HL-60/S4 treated with retinoic acid at 250 ng/mL for 4 days and 3 days (cell line): ENCODE results near the gene LTO1.
"Not testable (repeated sequence)": the region's sequence is repeated elsewhere in the genome, so short reads cannot be mapped to it uniquely, and the experiment has no call there.

Source experiments
- in situ Hi-C: fragments of 300-500 bp; cut with MboI; formaldehyde crosslinking; loops from 2 replicates; pipeline ENCODE4 v1.7.0; 2022; ENCODE audit warnings: low sequenced_read_pairs

LTO1 gene

GRCh38 chr11:69702769-69703452 lies 27.8 kb upstream of the LTO1 start:
- in situ Hi-C loops: loop anchor here (25.0 kb wide), 1 partner anchor 484 kb away; no protein-coding TSS in a partner anchor

GRCh38 chr11:69702239-69702691 lies 27.1 kb upstream of the LTO1 start:
- in situ Hi-C loops: loop anchor here (25.0 kb wide), 1 partner anchor 485 kb away; no protein-coding TSS in a partner anchor

- in situ Hi-C loops: loop anchor here (25.0 kb wide), 1 partner anchor 487 kb away; no protein-coding TSS in a partner anchor
Measured at GRCh38 chr11:69700278-69701140, 25.4 kb upstream of the LTO1 start.

GRCh38 chr11:69699213-69699612 lies 24.1 kb upstream of the LTO1 start:
- in situ Hi-C loops: no loop called here

- in situ Hi-C loops: no loop called here
Measured at GRCh38 chr11:69698362-69698761, 23.2 kb upstream of the LTO1 start.

GRCh38 chr11:69697861-69698260 lies 22.7 kb upstream of the LTO1 start:
- in situ Hi-C loops: no loop called here

- in situ Hi-C loops: no loop called here
Measured at GRCh38 chr11:69697469-69697843, 22.3 kb upstream of the LTO1 start.

GRCh38 chr11:69696749-69697468 lies 21.8 kb upstream of the LTO1 start:
- in situ Hi-C loops: no loop called here

- in situ Hi-C loops: not testable (repeated sequence)
Measured at GRCh38 chr11:69695995-69696394, 20.8 kb upstream of the LTO1 start.

- in situ Hi-C loops: no loop called here
Measured at GRCh38 chr11:69695581-69695980, 20.4 kb upstream of the LTO1 start.

- in situ Hi-C loops: no loop called here
Measured at GRCh38 chr11:69694781-69695180, 19.6 kb upstream of the LTO1 start.

- in situ Hi-C loops: no loop called here
Measured at GRCh38 chr11:69692422-69692821, 17.3 kb upstream of the LTO1 start.

- in situ Hi-C loops: no loop called here
Measured at GRCh38 chr11:69691463-69691862, 16.3 kb upstream of the LTO1 start.

GRCh38 chr11:69689484-69690319 lies 14.5 kb upstream of the LTO1 start:
- in situ Hi-C loops: loop anchor here (10.0 kb wide), 1 partner anchor 205 kb away; no protein-coding TSS in a partner anchor

- in situ Hi-C loops: loop anchor here (10.0 kb wide), 1 partner anchor 207 kb away; no protein-coding TSS in a partner anchor
Measured at GRCh38 chr11:69687969-69688771, 13.0 kb upstream of the LTO1 start.

- in situ Hi-C loops: loop anchor here (10.0 kb wide), 1 partner anchor 208 kb away; no protein-coding TSS in a partner anchor
Measured at GRCh38 chr11:69686856-69687255, 11.7 kb upstream of the LTO1 start.

GRCh38 chr11:69686452-69686851 lies 11.3 kb upstream of the LTO1 start:
- in situ Hi-C loops: loop anchor here (10.0 kb wide), 1 partner anchor 208 kb away; no protein-coding TSS in a partner anchor

- in situ Hi-C loops: loop anchor here (10.0 kb wide), 1 partner anchor 209 kb away; no protein-coding TSS in a partner anchor
Measured at GRCh38 chr11:69685348-69685747, 10.2 kb upstream of the LTO1 start.

- in situ Hi-C loops: loop anchor here (10.0 kb wide), 1 partner anchor 210 kb away; no protein-coding TSS in a partner anchor
Measured at GRCh38 chr11:69684651-69685050, 9.5 kb upstream of the LTO1 start.
